ENCODE results near the gene CELF1.

CELF1 gene

GRCh38 chr11:47468598-47469214 is 84.2 kb downstream of the CELF1 start:
- H2AFZ ChIP-seq (ENCODE audit: low read length), result no peak overlapping the region
- peaks cover 15% of the 10 kb centered on the region; the same call in 1 of the 2 replicates for H3K79me2 ChIP-seq (ENCODE audit: insufficient read depth, low read length)
- no peaks in the 10 kb centered on the region for H4K20me1 ChIP-seq (ENCODE audit: insufficient read depth, low read length, poor library complexity, severe bottlenecking)
- no peak overlapping the region for H3K4me3 ChIP-seq (ENCODE audit: low read length, poor library complexity, severe bottlenecking)
- no peaks in the 10 kb centered on the region for H3F3A ChIP-seq (ENCODE audit: low read depth)
- no peaks in the 10 kb centered on the region for H3K4me1 ChIP-seq (ENCODE audit: insufficient read depth, low read length, poor library complexity, severe bottlenecking)
- no peak overlapping the region for H3K9ac ChIP-seq (ENCODE audit: low read depth, low read length, poor library complexity, severe bottlenecking)
- H3K4me2 ChIP-seq (ENCODE audit: low read depth, low read length, poor library complexity, severe bottlenecking), result no peak overlapping the region
- H3K9me2 ChIP-seq (replicated peaks; ENCODE audit: low read depth, low read length), result no peaks in the 10 kb centered on the region
- H3K27me3 ChIP-seq (ENCODE audit: insufficient read depth, low read length, poor library complexity, severe bottlenecking), result no peaks in the 10 kb centered on the region
- H3K9me3 ChIP-seq (ENCODE audit: insufficient read depth, low read depth, low read length), result no peaks in the 10 kb centered on the region
- no peak for TF ChIP-seq EZH2phosphoT487 (IDR thresholded peaks at IDR 0.05; ENCODE audit: borderline replicate concordance)
- TF ChIP-seq, protein P1, sequence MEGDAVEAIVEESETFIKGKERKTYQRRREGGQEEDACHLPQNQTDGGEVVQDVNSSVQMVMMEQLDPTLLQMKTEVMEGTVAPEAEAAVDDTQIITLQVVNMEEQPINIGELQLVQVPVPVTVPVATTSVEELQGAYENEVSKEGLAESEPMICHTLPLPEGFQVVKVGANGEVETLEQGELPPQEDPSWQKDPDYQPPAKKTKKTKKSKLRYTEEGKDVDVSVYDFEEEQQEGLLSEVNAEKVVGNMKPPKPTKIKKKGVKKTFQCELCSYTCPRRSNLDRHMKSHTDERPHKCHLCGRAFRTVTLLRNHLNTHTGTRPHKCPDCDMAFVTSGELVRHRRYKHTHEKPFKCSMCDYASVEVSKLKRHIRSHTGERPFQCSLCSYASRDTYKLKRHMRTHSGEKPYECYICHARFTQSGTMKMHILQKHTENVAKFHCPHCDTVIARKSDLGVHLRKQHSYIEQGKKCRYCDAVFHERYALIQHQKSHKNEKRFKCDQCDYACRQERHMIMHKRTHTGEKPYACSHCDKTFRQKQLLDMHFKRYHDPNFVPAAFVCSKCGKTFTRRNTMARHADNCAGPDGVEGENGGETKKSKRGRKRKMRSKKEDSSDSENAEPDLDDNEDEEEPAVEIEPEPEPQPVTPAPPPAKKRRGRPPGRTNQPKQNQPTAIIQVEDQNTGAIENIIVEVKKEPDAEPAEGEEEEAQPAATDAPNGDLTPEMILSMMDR (conservative IDR thresholded peaks at IDR 0.05; ENCODE audit: low read length), result no peak
- H3K36me3 ChIP-seq (ENCODE audit: insufficient read depth, low read length), result peaks cover 93% of the 10 kb centered on the region

DNA sequence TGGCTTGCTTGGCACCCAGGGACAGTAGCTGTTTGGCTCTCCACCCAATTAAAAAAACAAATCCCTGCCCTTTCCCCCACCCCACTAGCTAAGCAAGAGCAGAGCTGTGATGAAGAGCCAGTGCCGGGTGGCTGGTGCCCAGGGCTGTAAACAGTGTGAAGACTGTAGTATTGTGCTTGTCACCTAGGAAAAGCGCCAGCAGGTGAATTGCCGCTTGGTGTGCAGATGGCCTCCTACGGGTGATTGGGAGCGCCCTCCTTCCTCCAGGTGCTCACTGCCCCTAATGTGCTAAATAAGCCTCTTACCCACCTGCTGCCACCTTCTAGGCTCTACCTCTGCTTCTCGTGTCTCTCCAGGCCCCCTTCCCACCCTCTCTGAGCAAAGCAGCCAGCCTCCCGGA is 85.6 kb downstream of the CELF1 start:
- Histone ChIP-seq H3K9ac (ENCODE audit: low read depth, low read length, poor library complexity, severe bottlenecking) (no peak overlapping the region), H2AFZ (ENCODE audit: low read length) (no peak overlapping the region), H4K20me1 (ENCODE audit: insufficient read depth, low read length, poor library complexity, severe bottlenecking) (no peaks in the 10 kb centered on the region), H3K79me2 (ENCODE audit: insufficient read depth, low read length) (peaks cover 15% of the 10 kb centered on the region; the same call in 1 of the 2 replicates), H3K4me2 (ENCODE audit: low read depth, low read length, poor library complexity, severe bottlenecking) (no peak overlapping the region), H3K4me3 (ENCODE audit: low read length, poor library complexity, severe bottlenecking) (no peak overlapping the region), H3K36me3 (ENCODE audit: insufficient read depth, low read length) (peaks cover 84% of the 10 kb centered on the region), H3K4me1 (ENCODE audit: insufficient read depth, low read length, poor library complexity, severe bottlenecking) (no peaks in the 10 kb centered on the region), H3K27me3 (ENCODE audit: insufficient read depth, low read length, poor library complexity, severe bottlenecking) (no peaks in the 10 kb centered on the region), H3K9me3 (ENCODE audit: insufficient read depth, low read depth, low read length) (no peaks in the 10 kb centered on the region), H3F3A (ENCODE audit: low read depth) (no peaks in the 10 kb centered on the region), H3K9me2 (replicated peaks; ENCODE audit: low read depth, low read length) (no peaks in the 10 kb centered on the region)
- no peak for TF ChIP-seq EZH2phosphoT487 (IDR thresholded peaks at IDR 0.05; ENCODE audit: borderline replicate concordance)
- TF ChIP-seq, protein P1 (conservative IDR thresholded peaks at IDR 0.05; ENCODE audit: low read length), result no peak

GRCh38 chr11:47466701-47467250 is 86.2 kb downstream of the CELF1 start:
- H3K4me3 ChIP-seq (ENCODE audit: low read length, poor library complexity, severe bottlenecking), result no peak overlapping the region
- peaks cover 78% of the 10 kb centered on the region for H3K36me3 ChIP-seq (ENCODE audit: insufficient read depth, low read length)

More at GRCh38 chr11:47466701-47467250, 86.2 kb downstream of the CELF1 start:
- Histone ChIP-seq H3K4me1 (ENCODE audit: insufficient read depth, low read length, poor library complexity, severe bottlenecking) (no peaks in the 10 kb centered on the region), H3K27me3 (ENCODE audit: insufficient read depth, low read length, poor library complexity, severe bottlenecking) (no peaks in the 10 kb centered on the region), H3K79me2 (ENCODE audit: insufficient read depth, low read length) (peaks cover 15% of the 10 kb centered on the region; the same call in 1 of the 2 replicates), H3K9me2 (replicated peaks; ENCODE audit: low read depth, low read length) (no peaks in the 10 kb centered on the region), H3K4me2 (ENCODE audit: low read depth, low read length, poor library complexity, severe bottlenecking) (no peak overlapping the region), H2AFZ (ENCODE audit: low read length) (no peak overlapping the region), H3K9ac (ENCODE audit: low read depth, low read length, poor library complexity, severe bottlenecking) (no peak overlapping the region), H3K9me3 (ENCODE audit: insufficient read depth, low read depth, low read length) (no peaks in the 10 kb centered on the region), H3F3A (ENCODE audit: low read depth) (no peaks in the 10 kb centered on the region), H4K20me1 (ENCODE audit: insufficient read depth, low read length, poor library complexity, severe bottlenecking) (no peaks in the 10 kb centered on the region)
- TF ChIP-seq EZH2phosphoT487 (IDR thresholded peaks at IDR 0.05; ENCODE audit: borderline replicate concordance), result no peak
- TF ChIP-seq, protein P1 (conservative IDR thresholded peaks at IDR 0.05; ENCODE audit: low read length), result no peak
